ENCODE data around the gene LAD1.
A peak's percentile ranks its signal among the peaks of the same experiment; 100 is the strongest.

Gene LAD1

DNA sequence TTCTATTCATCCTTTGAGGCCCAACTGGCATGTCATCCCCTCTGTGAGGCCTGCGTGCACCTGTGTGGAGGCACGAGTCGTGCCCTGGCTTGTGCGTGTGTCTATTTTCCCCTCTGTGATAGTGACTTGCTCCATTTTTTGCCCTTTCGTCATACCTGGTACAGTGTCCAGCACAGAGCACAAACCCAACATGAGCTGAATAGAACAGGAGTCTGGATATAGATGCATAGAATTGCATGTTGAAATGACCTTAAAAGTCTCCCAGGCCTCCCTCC lies 54.1 kb downstream of the LAD1 start:
- no peak for DNase-seq (ENCODE audit: low read depth)
- no peak for TF ChIP-seq CTCF (IDR thresholded peaks at IDR 0.05; ENCODE audit: insufficient read depth, low read depth, low read length, missing control alignments)
- no peak overlapping the region for H3K4me3 ChIP-seq (ENCODE audit: low read length)

- peak; percentile 79 for DNase-seq (ENCODE audit: low read depth)
- no peak overlapping the region for H3K4me3 ChIP-seq (ENCODE audit: low read length)
- TF ChIP-seq CTCF (IDR thresholded peaks at IDR 0.05; ENCODE audit: insufficient read depth, low read depth, low read length, missing control alignments): no peak
These were observed 54.7 kb downstream of the LAD1 start for GRCh38 chr1:201344206-201345080.

- no peak for TF ChIP-seq CTCF (IDR thresholded peaks at IDR 0.05; ENCODE audit: insufficient read depth, low read depth, low read length, missing control alignments)
- no peak for DNase-seq (ENCODE audit: low read depth)
- no peak overlapping the region for H3K4me3 ChIP-seq (ENCODE audit: low read length)
These were observed 57.7 kb downstream of the LAD1 start for GRCh38 chr1:201341377-201341776.

GRCh38 chr1:201336711-201337450 lies 62.2 kb downstream of the LAD1 start:
- no peak for TF ChIP-seq CTCF (IDR thresholded peaks at IDR 0.05; ENCODE audit: insufficient read depth, low read depth, low read length, missing control alignments)
- peak; percentile 42 for DNase-seq (ENCODE audit: low read depth)
- no peak overlapping the region for H3K4me3 ChIP-seq (ENCODE audit: low read length)

- DNase-seq (ENCODE audit: low read depth): no peak
- no peak for TF ChIP-seq CTCF (IDR thresholded peaks at IDR 0.05; ENCODE audit: insufficient read depth, low read depth, low read length, missing control alignments)
These were observed 63.2 kb downstream of the LAD1 start for GRCh38 chr1:201335901-201336300.

GRCh38 chr1:201335174-201335870 lies 63.8 kb downstream of the LAD1 start:
- peak; percentile 89 for DNase-seq (ENCODE audit: low read depth)
- TF ChIP-seq CTCF (IDR thresholded peaks at IDR 0.05; ENCODE audit: insufficient read depth, low read depth, low read length, missing control alignments): no peak
- no peak overlapping the region for H3K4me3 ChIP-seq (ENCODE audit: low read length)

More at GRCh38 chr1:201335901-201336300, 63.2 kb downstream of the LAD1 start:
- no peak overlapping the region for H3K4me3 ChIP-seq (ENCODE audit: low read length)
